Lower lobe of right lung (tissue), 2 donors: ENCODE data around the gene GMDS. TPM values are rescaled to one million over a fixed set of nuclear protein-coding genes. Genes with fewer than 3 reads are reported as not detected.

ENCODE experiments used
- ATAC-seq, 2 donors: fragments of 200-7000 bp; cut with Tn5 transposase; one replicate each; pipeline ENCODE4 v1.9.1; 2020 to 2022; ENCODE audit warnings: mild to moderate bottlenecking in 2 of 2, moderate library complexity in 2 of 2
- DNase-seq: peaks from one replicate; pipeline ENCODE4 v3.0.0-alpha.2; 2020
- H3K27ac ChIP-seq: fragments of 200-600 bp; one replicate; pipeline ENCODE4 v1.8.0; 2022
- H3K27me3 ChIP-seq: fragments of 200-600 bp; one replicate; pipeline ENCODE4 v1.8.0; 2022; ENCODE audit warnings: low read depth
- H3K36me3 ChIP-seq: fragments of 200-600 bp; one replicate; pipeline ENCODE4 v1.8.0; 2022; ENCODE audit warnings: mild to moderate bottlenecking
- H3K4me1 ChIP-seq: fragments of 200-600 bp; one replicate; pipeline ENCODE4 v1.8.0; 2022
- H3K4me3 ChIP-seq: fragments of 200-600 bp; one replicate; pipeline ENCODE4 v1.8.0; 2022; ENCODE audit warnings: mild to moderate bottlenecking
- H3K9me3 ChIP-seq: fragments of 200-600 bp; one replicate; pipeline ENCODE4 v1.8.0; 2022
- intact Hi-C: fragments of 100-400 bp; cut with DNase I; formaldehyde crosslinking; loops from one replicate; pipeline ENCODE4 v1.11.0; 2022
- total RNA-seq: library from RNA; stranded (reverse); fragmentation: NEBNext Ultra II Directional; extraction: Animal tissue kit (Norgen Biotek cat#: 25700); gene quantifications from one replicate; pipeline ENCODE4 v1.2.1, GENCODE V29; 2021
- TF ChIP-seq, protein P1 (sequence below): fragments of 200-600 bp; IDR thresholded peaks from one replicate; pipeline ENCODE4 v1.8.0; 2022; ENCODE audit warnings: antibody characterized with exemption, mild to moderate bottlenecking
- donor health status: DM: no; HTN: yes; CAD: no; lungs with severe emphysema.

GMDS gene
- total RNA-seq, 1 donor from 2014 or later = 12.7 TPM

DNA sequence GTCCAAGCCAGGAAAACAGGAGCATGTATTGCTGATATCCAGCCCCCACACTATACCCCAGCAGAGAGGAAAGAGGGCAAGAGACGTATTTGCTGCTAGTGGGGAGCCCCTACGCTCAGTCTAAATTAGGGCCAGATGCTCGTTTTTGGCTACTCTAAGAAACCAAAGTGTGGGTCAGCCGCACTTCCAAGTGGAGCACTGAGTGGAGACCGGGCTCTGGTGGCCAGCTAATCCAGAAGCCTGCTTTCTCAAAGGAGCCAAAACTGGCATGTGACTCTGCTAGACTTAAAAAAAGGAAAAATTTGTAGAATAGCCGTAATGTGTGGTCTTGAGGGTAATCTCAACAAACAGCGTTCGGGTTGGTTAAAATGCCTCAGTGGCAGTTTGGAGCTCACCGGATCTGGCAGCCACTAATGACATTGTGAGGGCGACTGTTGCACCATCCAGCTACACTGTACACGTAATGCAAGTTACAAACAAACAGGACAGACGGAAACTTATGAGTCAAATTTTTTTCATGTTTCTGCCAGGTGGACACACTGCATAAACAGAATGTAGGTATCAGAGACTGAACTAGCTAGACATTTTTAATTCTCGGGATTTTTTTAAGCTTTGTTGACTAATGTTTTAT is 404.8 kb downstream of the GMDS start:
- no peak for ATAC-seq
- intact Hi-C loops = no loop called here
- Histone ChIP-seq H3K27me3 (no peaks in the 10 kb centered on the region), H3K36me3 (no peaks in the 10 kb centered on the region), H3K4me1 (no peaks in the 10 kb centered on the region), H3K4me3 (no peak overlapping the region), H3K27ac (no peak overlapping the region), H3K9me3 (no peaks in the 10 kb centered on the region)
- TF ChIP-seq, protein P1, sequence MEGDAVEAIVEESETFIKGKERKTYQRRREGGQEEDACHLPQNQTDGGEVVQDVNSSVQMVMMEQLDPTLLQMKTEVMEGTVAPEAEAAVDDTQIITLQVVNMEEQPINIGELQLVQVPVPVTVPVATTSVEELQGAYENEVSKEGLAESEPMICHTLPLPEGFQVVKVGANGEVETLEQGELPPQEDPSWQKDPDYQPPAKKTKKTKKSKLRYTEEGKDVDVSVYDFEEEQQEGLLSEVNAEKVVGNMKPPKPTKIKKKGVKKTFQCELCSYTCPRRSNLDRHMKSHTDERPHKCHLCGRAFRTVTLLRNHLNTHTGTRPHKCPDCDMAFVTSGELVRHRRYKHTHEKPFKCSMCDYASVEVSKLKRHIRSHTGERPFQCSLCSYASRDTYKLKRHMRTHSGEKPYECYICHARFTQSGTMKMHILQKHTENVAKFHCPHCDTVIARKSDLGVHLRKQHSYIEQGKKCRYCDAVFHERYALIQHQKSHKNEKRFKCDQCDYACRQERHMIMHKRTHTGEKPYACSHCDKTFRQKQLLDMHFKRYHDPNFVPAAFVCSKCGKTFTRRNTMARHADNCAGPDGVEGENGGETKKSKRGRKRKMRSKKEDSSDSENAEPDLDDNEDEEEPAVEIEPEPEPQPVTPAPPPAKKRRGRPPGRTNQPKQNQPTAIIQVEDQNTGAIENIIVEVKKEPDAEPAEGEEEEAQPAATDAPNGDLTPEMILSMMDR = no peak
- no peak for DNase-seq

DNA sequence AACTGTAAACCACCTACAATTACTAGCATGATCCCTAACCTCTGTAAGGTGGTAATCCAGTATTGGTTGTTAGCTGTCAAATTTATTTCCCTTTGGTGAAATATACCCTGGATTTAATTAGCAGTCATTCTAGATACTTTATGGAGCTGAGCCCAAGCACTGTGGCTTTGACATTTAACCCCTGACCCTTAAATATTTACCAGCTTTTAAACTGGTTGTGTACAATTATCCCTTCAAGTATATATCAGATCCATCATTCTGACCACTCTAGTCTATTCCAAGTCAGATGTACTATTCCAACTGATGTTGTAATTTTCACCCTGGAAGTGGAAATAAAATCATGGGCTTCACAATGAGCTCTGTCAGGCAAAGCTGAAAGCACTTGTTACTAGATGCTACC is 406.0 kb downstream of the GMDS start:
- Histone ChIP-seq H3K4me1 (no peaks in the 10 kb centered on the region), H3K4me3 (no peak overlapping the region), H3K36me3 (no peaks in the 10 kb centered on the region), H3K9me3 (no peaks in the 10 kb centered on the region), H3K27me3 (no peaks in the 10 kb centered on the region), H3K27ac (no peak overlapping the region)
- no peak for DNase-seq
- TF ChIP-seq, protein P1 = no peak
- no peak for ATAC-seq
- intact Hi-C loops = no loop called here

DNA sequence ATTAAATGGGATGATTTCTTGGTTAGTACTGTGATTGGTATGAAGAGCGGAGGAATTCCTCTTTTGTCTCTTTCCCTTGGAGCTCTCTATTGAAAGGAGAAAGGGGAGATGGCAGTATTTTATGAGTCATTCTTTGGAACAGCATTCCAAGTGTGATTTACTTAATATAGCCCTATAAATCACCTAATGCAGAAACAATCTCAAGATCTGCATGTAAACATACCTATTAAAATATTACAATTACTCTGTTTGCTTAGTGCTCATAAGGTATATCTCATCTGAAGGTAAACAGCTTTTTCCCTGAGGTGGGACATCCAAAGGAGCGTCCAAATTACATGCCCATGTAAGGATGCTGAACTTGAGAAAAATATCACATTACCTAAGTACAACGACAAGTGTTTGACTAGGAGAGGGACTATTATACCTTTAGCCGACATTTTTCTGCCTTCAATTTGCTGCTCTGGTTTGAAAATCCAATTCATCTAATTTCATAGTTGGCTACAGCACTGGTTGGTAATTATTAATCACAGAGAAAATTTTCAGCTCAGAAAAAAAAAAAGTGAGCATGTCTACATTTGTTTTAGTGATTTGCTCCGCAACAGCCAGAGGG is 406.7 kb downstream of the GMDS start:
- intact Hi-C loops = no loop called here
- Histone ChIP-seq H3K27ac (no peak overlapping the region), H3K36me3 (no peaks in the 10 kb centered on the region), H3K9me3 (no peaks in the 10 kb centered on the region), H3K4me3 (no peak overlapping the region), H3K27me3 (no peaks in the 10 kb centered on the region), H3K4me1 (no peaks in the 10 kb centered on the region)
- ATAC-seq (no peak), DNase-seq (no peak)
- TF ChIP-seq, protein P1 = no peak

DNA sequence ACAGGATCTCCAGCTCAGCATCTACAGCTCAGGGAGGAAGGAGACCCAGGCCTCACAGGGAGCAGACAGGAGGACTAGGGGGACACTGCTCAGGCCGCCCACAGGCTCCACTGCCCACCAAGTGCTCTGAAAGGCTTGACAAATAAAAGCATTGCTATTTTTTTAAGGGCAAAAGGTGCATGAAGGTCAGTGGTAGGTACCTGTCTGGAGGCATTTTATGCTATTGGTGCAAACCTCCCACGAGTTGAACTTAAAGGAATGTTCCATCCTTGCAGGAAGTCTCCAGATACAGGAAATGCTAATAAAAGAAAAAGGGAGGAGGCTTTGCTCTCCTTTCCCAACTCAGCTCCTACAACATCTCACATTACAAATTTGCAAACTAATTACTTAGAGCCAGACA is 407.6 kb downstream of the GMDS start:
- Histone ChIP-seq H3K9me3 (no peaks in the 10 kb centered on the region), H3K27me3 (no peaks in the 10 kb centered on the region), H3K27ac (no peak overlapping the region), H3K4me1 (peaks cover 6% of the 10 kb centered on the region), H3K4me3 (no peak overlapping the region), H3K36me3 (no peaks in the 10 kb centered on the region)
- intact Hi-C loops = no loop called here
- TF ChIP-seq, protein P1 = no peak
- DNase-seq (no peak), ATAC-seq (no peak)

DNA sequence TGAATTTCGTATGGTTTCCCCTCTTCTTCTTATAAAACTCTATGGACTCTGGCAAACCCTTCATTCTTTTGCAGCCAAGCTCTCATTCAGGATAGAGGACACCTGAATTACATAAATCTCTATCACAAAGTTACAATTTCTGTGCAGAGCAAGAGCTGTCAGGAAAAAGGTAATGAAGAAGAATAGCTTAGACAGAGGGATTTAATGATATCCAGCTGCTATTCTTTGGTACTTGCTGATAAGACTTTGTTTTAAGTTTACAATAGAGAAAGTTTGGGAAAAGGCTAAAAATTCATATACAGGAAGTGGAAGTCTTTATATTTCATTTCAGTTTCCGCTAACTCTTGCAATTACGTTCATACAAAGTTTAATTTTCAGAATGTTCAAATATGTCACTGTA is 408.7 kb downstream of the GMDS start:
- no peaks in the 10 kb centered on the region for H3K27me3 ChIP-seq
- ATAC-seq (no peak), DNase-seq (no peak)
- H3K4me1 ChIP-seq = peaks cover 11% of the 10 kb centered on the region
- H3K36me3 ChIP-seq = no peaks in the 10 kb centered on the region
- H3K27ac ChIP-seq = no peak overlapping the region
- TF ChIP-seq, protein P1 = no peak
- no peaks in the 10 kb centered on the region for H3K9me3 ChIP-seq
- no peak overlapping the region for H3K4me3 ChIP-seq
- intact Hi-C loops = no loop called here
